Erythroblast (primary cell): ENCODE results near the gene C2orf76.

ENCODE experiments used
- GATA1 ChIP-seq: IDR thresholded peaks from 2 replicates; pipeline ENCODE4 v1.6.1; 2011; ENCODE audit warnings: low read depth, mild to moderate bottlenecking, control low read depth, low read length, moderate library complexity
- POLR2A ChIP-seq: IDR thresholded peaks from 2 replicates; pipeline ENCODE4 v1.6.1; 2011; ENCODE audit warnings: mild to moderate bottlenecking, low read length

- TF ChIP-seq POLR2A (no peak), GATA1 (no peak)
These were observed 86.0 kb downstream of the C2orf76 start for GRCh38 chr2:119280680-119281079.
